B cell (primary cell): Measurements from ENCODE around the gene PPM1G. TPM values are rescaled to one million over a fixed set of nuclear protein-coding genes. Genes with fewer than 3 reads are reported as not detected.
A peak's percentile ranks its signal among the peaks of the same experiment; 100 is the strongest.

Experiments
- ATAC-seq: fragments of 200-7000 bp; cut with Tn5 transposase; one replicate; pipeline ENCODE4 v1.10.0; 2021; ENCODE audit warnings: low read depth, mild to moderate bottlenecking, moderate number of reproducible peaks, moderate library complexity
- CTCF ChIA-PET: fragments of 350-600 bp; sonication (Branson Sonifier 250); formaldehyde crosslinking; loops from one replicate; lab custom pipeline; 2021; ENCODE audit warnings: antibody characterized with exemption, inconsistent platforms; lab: Charles Lee
- POLR2A ChIA-PET: fragments of 350-600 bp; sonication (Branson Sonifier 250); formaldehyde crosslinking; loops from one replicate; lab custom pipeline; 2021; ENCODE audit warnings: antibody characterized with exemption; lab: Charles Lee
- DNase-seq: peaks from one replicate; pipeline ENCODE4 v3.0.0; 2013
- H2AFZ ChIP-seq: 2 replicates; pipeline ENCODE4 v1.6.1; 2012; ENCODE audit warnings: mild to moderate bottlenecking, low read depth, low read length; ENCODE audit not compliant: insufficient read depth, poor library complexity, severe bottlenecking
- H3K27ac ChIP-seq, 2 donors: 1 replicate in 1 of 2; 2 replicates in 1 of 2; pipeline ENCODE4 v1.5.1; 2012 to 2013; ENCODE audit warnings: low read length in 2 of 2, mild to moderate bottlenecking in 2 of 2, moderate library complexity in 1 of 2
- H3K27me3 ChIP-seq, 4 experiments: fragments of 200-600 bp in 1 of 4; sonication (generic) in 1 of 4; replicated peaks in 1 of 4; 1 replicate in 2 of 4; 2 replicates in 2 of 4; pipeline versions ENCODE4 v1.6.1 to v1.7.0; 2013 to 2016; ENCODE audit warnings: low read length in 3 of 4, mild to moderate bottlenecking in 2 of 4, mixed read lengths in 1 of 4, moderate library complexity in 1 of 4; ENCODE audit not compliant: insufficient read depth in 4 of 4, control insufficient read depth in 3 of 4; ENCODE audit errors: control extremely low read depth in 1 of 4
- H3K36me3 ChIP-seq, 2 experiments: replicated peaks in 1 of 2; 1 replicate in 1 of 2; 2 replicates in 1 of 2; pipeline versions ENCODE4 v1.6.1 to v1.7.1; 2013; ENCODE audit warnings: low read length in 1 of 2; ENCODE audit not compliant: insufficient read depth in 2 of 2, control insufficient read depth in 1 of 2; ENCODE audit errors: control extremely low read depth in 1 of 2, extremely low read depth in 1 of 2
- H3K4me1 ChIP-seq, 2 donors: fragments of 200-600 bp in 1 of 2; sonication (generic) in 1 of 2; 1 replicate in 1 of 2; 2 replicates in 1 of 2; pipeline versions ENCODE4 v1.5.1 to v1.6.1; 2013 to 2017; ENCODE audit warnings: low read length in 2 of 2; ENCODE audit not compliant: control insufficient read depth in 2 of 2, insufficient read depth in 2 of 2
- H3K4me2 ChIP-seq: replicated peaks from 2 replicates; pipeline ENCODE3; 2012; ENCODE audit warnings: mild to moderate bottlenecking, low read depth, low read length; ENCODE audit not compliant: poor library complexity, severe bottlenecking
- H3K4me3 ChIP-seq, 5 experiments: fragments of 200-600 bp in 1 of 5; sonication (generic) in 1 of 5; 1 replicate in 3 of 5; 2 replicates in 2 of 5; pipeline versions ENCODE4 v1.5.1 to v1.7.0; 2011 to 2016; ENCODE audit warnings: low read length in 4 of 5, mild to moderate bottlenecking in 4 of 5, low read depth in 2 of 5, control low read depth in 1 of 5, moderate library complexity in 1 of 5; ENCODE audit not compliant: insufficient read depth in 1 of 5; ENCODE audit errors: control extremely low read depth in 1 of 5, extremely low read depth in 1 of 5
- H3K79me2 ChIP-seq: fragments of 200-600 bp; sonication (generic); one replicate; pipeline ENCODE4 v1.6.0; 2016; ENCODE audit warnings: low read length; ENCODE audit not compliant: control insufficient read depth, insufficient read depth
- H3K9ac ChIP-seq: fragments of 200-600 bp; sonication (generic); 2 replicates; pipeline ENCODE4 v1.6.1; 2017; ENCODE audit warnings: mild to moderate bottlenecking, low read length, moderate library complexity
- H3K9me3 ChIP-seq, 3 donors: one replicate each; pipeline versions ENCODE4 v1.6.1 to v1.7.1; 2013; ENCODE audit warnings: low read length in 2 of 3; ENCODE audit not compliant: control insufficient read depth in 2 of 3, insufficient read depth in 1 of 3; ENCODE audit errors: control extremely low read depth in 1 of 3
- H4K20me1 ChIP-seq: 2 replicates; pipeline ENCODE4 v1.6.0; 2012; ENCODE audit warnings: mild to moderate bottlenecking, low read length; ENCODE audit not compliant: insufficient read depth, control insufficient read depth, poor library complexity, severe bottlenecking
- H3K27ac Mint-ChIP-seq: one replicate; pipeline ENCODE4 v1.8.0; 2021; ENCODE audit warnings: mixed read lengths
- H3K27me3 Mint-ChIP-seq: one replicate; pipeline ENCODE4 v1.8.0; 2021; ENCODE audit warnings: mixed read lengths
- H3K4me1 Mint-ChIP-seq: one replicate; pipeline ENCODE4 v1.8.0; 2021; ENCODE audit warnings: mixed read lengths
- H3K4me3 Mint-ChIP-seq: one replicate; pipeline ENCODE4 v1.8.0; 2021; ENCODE audit warnings: mixed read lengths
- H3K9me3 Mint-ChIP-seq: one replicate; pipeline ENCODE4 v1.8.0; 2022; ENCODE audit warnings: mixed read lengths; ENCODE audit not compliant: insufficient read depth
- CTCF ChIP-seq: fragments of 200-600 bp; IDR thresholded peaks from one replicate; pipeline ENCODE4 v1.8.0; 2022; ENCODE audit warnings: antibody characterized with exemption, mild to moderate bottlenecking
- EZH2 ChIP-seq: IDR thresholded peaks from 2 replicates; pipeline ENCODE4 v1.6.1; 2012; ENCODE audit warnings: borderline replicate concordance, low read depth, mild to moderate bottlenecking, moderate library complexity, low read length; ENCODE audit not compliant: insufficient read depth, poor library complexity, severe bottlenecking
- WGBS: methylation state at CpG from one replicate; pipeline ENCODE4 v1.1.5; 2013; ENCODE audit warnings: missing lambda C conversion rate; ENCODE audit not compliant: insufficient coverage; 5-methylcytosine and 5-hydroxymethylcytosine counted together
- intact Hi-C: fragments of 100-400 bp; cut with micrococcal nuclease; formaldehyde crosslinking; loops from one replicate; pipeline ENCODE4 v1.10.0; 2022
- polyA plus RNA-seq: library from polyadenylated mRNA; depleted of rRNA; stranded (reverse); fragments of >200 nt; gene quantifications from 2 replicates; pipeline ENCODE4 v1.2.3, GENCODE V29; 2012
- total RNA-seq, 2 donors: library from RNA; stranded (reverse); fragments of 120-200 nt in 1 of 2; gene quantifications; 1 replicate in 1 of 2; 2 replicates in 1 of 2; pipeline versions ENCODE4 v1.2.3 to v1.2.4, GENCODE V29; 2013 to 2022

PPM1G gene
- total and polyA plus RNA-seq, 2 donors (not counting 1 experiment from before 2014, with no cell fraction given): 23.7 to 48.9 TPM

GRCh38 chr2:27381577-27382181 is 27.7 kb downstream of the PPM1G start:
- H3K4me3 ChIP-seq: no peak overlapping the region
- Mint-ChIP-seq H3K4me1 (peaks cover 30% of the 10 kb centered on the region), H3K27ac (peak overlapping the region; percentile 96), H3K9me3 (no peaks in the 10 kb centered on the region), H3K27me3 (no peaks in the 10 kb centered on the region), H3K4me3 (peak overlapping the region; percentile 94)
- intact Hi-C loops: loop anchor here (2.0 kb wide), 2 partner anchors 47 to 59 kb away; partner anchors contain the start of genes MPV17 and NRBP1
- H3K4me1 ChIP-seq: peaks cover 16 to 20% of the 10 kb centered on the region in 2 donors
- H3K27ac ChIP-seq: peak overlapping the region in 1 of 2 donors; percentile 94
- DNase-seq (no peak), ATAC-seq (no peak)
- POLR2A ChIA-PET: no interaction called here
- CTCF ChIA-PET: interaction anchor here (1.1 to 2.1 kb wide), 3 partner anchors 10 to 79 kb away, joined by 3 to 7 read pairs (median 3); partner anchors contain the start of gene NRBP1
- H3K9me3 ChIP-seq: no peaks in the 10 kb centered on the region
- peaks cover 36% of the 10 kb centered on the region for H3K79me2 ChIP-seq
- H3K27me3 ChIP-seq: no peaks in the 10 kb centered on the region
- H3K4me2 ChIP-seq: no peak overlapping the region
- H4K20me1 ChIP-seq: peaks cover 23% of the 10 kb centered on the region
- 92% methylated on average over 8 of the region's 10 CpGs for WGBS
- peak overlapping the region; percentile 92 for H2AFZ ChIP-seq
- TF ChIP-seq EZH2 (no peak), CTCF (no peak)
- no peak overlapping the region for H3K9ac ChIP-seq
- H3K36me3 ChIP-seq: peaks cover 7 to 61% of the 10 kb centered on the region in 2 experiments
